Natural killer cell (primary cell): Measurements from ENCODE around the gene CCDC9B. TPM values are rescaled to one million over a fixed set of nuclear protein-coding genes. Genes with fewer than 3 reads are reported as not detected.

Source experiments
- ATAC-seq, 3 donors: fragments of 150-1000 bp in 2 of 3; fragments of 200-7000 bp in 1 of 3; cut with Tn5 transposase; 1 replicate in 1 of 3; 2 replicates in 2 of 3; pipeline ENCODE4 v1.10.0; 2021; ENCODE audit warnings: mild to moderate bottlenecking in 2 of 3, moderate library complexity in 2 of 3
- DNase-seq, 2 donors: peaks; one replicate each; pipeline versions ENCODE4 v3.0.0 to v3.0.0-alpha.2; 2013 to 2021; ENCODE audit warnings: mixed read lengths in 1 of 2
- H3K27ac ChIP-seq: one replicate; pipeline ENCODE4 v1.5.1; 2013; ENCODE audit warnings: mild to moderate bottlenecking, low read length
- H3K27me3 ChIP-seq: one replicate; pipeline ENCODE4 v1.6.1; 2013; ENCODE audit warnings: low read length; ENCODE audit not compliant: control insufficient read depth, insufficient read depth
- H3K36me3 ChIP-seq: one replicate; pipeline ENCODE4 v1.6.1; 2013; ENCODE audit warnings: low read length; ENCODE audit not compliant: control insufficient read depth, insufficient read depth
- H3K4me1 ChIP-seq: one replicate; pipeline ENCODE4 v1.6.1; 2013; ENCODE audit warnings: low read length; ENCODE audit not compliant: control insufficient read depth, insufficient read depth
- H3K4me3 ChIP-seq: one replicate; pipeline ENCODE4 v1.5.1; 2013; ENCODE audit warnings: low read length
- H3K9me3 ChIP-seq: one replicate; pipeline ENCODE4 v1.6.1; 2013; ENCODE audit warnings: low read length; ENCODE audit not compliant: control insufficient read depth, insufficient read depth
- H3K27ac Mint-ChIP-seq, 2 donors: one replicate each; pipeline ENCODE4 v1.8.0; 2022; ENCODE audit warnings: mild to moderate bottlenecking in 2 of 2, mixed read lengths in 2 of 2, moderate library complexity in 1 of 2
- H3K27me3 Mint-ChIP-seq, 2 donors: one replicate each; pipeline ENCODE4 v1.8.0; 2022; ENCODE audit warnings: low read depth in 2 of 2, mixed read lengths in 2 of 2
- H3K36me3 Mint-ChIP-seq: one replicate; pipeline ENCODE4 v1.8.0; 2022; ENCODE audit warnings: mixed read lengths
- H3K4me1 Mint-ChIP-seq, 2 donors: one replicate each; pipeline ENCODE4 v1.8.0; 2022; ENCODE audit warnings: mixed read lengths in 2 of 2
- H3K4me3 Mint-ChIP-seq: one replicate; pipeline ENCODE4 v1.8.0; 2022; ENCODE audit warnings: mild to moderate bottlenecking, moderate library complexity, mixed read lengths
- H3K9me3 Mint-ChIP-seq, 2 donors: one replicate each; pipeline ENCODE4 v1.8.0; 2022; ENCODE audit warnings: mixed read lengths in 2 of 2
- CTCF ChIP-seq: fragments of 200-600 bp; IDR thresholded peaks from one replicate; pipeline ENCODE4 v1.8.0; 2022; ENCODE audit warnings: antibody characterized with exemption
- WGBS: methylation state at CpG from one replicate; pipeline ENCODE4 v1.1.7; 2013; ENCODE audit warnings: missing lambda C conversion rate; ENCODE audit not compliant: insufficient coverage; 5-methylcytosine and 5-hydroxymethylcytosine counted together
- intact Hi-C: fragments of 100-400 bp; cut with micrococcal nuclease; formaldehyde crosslinking; loops from one replicate; pipeline ENCODE4 v1.14.2; 2022
- total RNA-seq, 4 donors: library from RNA; stranded (reverse); fragments of 120-200 nt in 1 of 4; gene quantifications; one replicate each; pipeline versions ENCODE4 v1.2.3 to v1.2.4, GENCODE V29; 2013 to 2022

CCDC9B gene
- total RNA-seq, 3 donors from 2014 or later (not counting 1 experiment from before 2014, with no cell fraction given): 4.4 to 5.3 (median 4.7) TPM

- Histone ChIP-seq H3K27ac (no peak overlapping the region), H3K4me3 (no peak overlapping the region), H3K27me3 (no peaks in the 10 kb centered on the region), H3K36me3 (no peaks in the 10 kb centered on the region), H3K9me3 (no peaks in the 10 kb centered on the region), H3K4me1 (peaks cover 31% of the 10 kb centered on the region)
- intact Hi-C loops: loop anchor here (1.0 kb wide), 3 partner anchors 11 to 52 kb away; partner anchors contain the start of genes DISP2 and IVD
- DNase-seq: no peak
- peak overlapping the region; percentile 63 for H3K4me3 Mint-ChIP-seq
- ATAC-seq: no peak
- peaks cover 18 to 33% of the 10 kb centered on the region in 2 donors for H3K4me1 Mint-ChIP-seq
- WGBS: 96% methylated on average over 24 of the region's 24 CpGs
- no peak for TF ChIP-seq CTCF
- no peaks in the 10 kb centered on the region for H3K9me3 Mint-ChIP-seq
- H3K36me3 Mint-ChIP-seq: no peaks in the 10 kb centered on the region
- H3K27me3 Mint-ChIP-seq: no peaks in the 10 kb centered on the region
- H3K27ac Mint-ChIP-seq: peak overlapping the region; percentile 64 to 82
These were observed 28.2 kb upstream of the CCDC9B start for GRCh38 chr15:40368719-40369473.

- Histone ChIP-seq H3K36me3 (no peaks in the 10 kb centered on the region), H3K4me3 (peak overlapping the region; percentile 64), H3K4me1 (peaks cover 31% of the 10 kb centered on the region), H3K9me3 (no peaks in the 10 kb centered on the region), H3K27ac (peak overlapping the region; percentile 68), H3K27me3 (no peaks in the 10 kb centered on the region)
- H3K36me3 Mint-ChIP-seq: no peaks in the 10 kb centered on the region
- 7% methylated on average over 91 of the region's 91 CpGs for WGBS
- peaks cover 18 to 33% of the 10 kb centered on the region in 2 donors for H3K4me1 Mint-ChIP-seq
- DNase-seq: peak; percentile 85 to 95
- peak; percentile 96 to 98 (median 97) for ATAC-seq
- TF ChIP-seq CTCF: peak; percentile 94
- peak overlapping the region; percentile 91 for H3K4me3 Mint-ChIP-seq
- no peaks in the 10 kb centered on the region for H3K27me3 Mint-ChIP-seq
- peak overlapping the region; percentile 84 to 91 for H3K27ac Mint-ChIP-seq
- H3K9me3 Mint-ChIP-seq: no peaks in the 10 kb centered on the region
- intact Hi-C loops: loop anchor here (1.0 kb wide), 3 partner anchors 10 to 53 kb away; partner anchors contain the start of genes DISP2 and IVD
These were observed 27.2 kb upstream of the CCDC9B start for GRCh38 chr15:40367686-40368611.

- TF ChIP-seq CTCF: no peak
- no peaks in the 10 kb centered on the region for H3K36me3 ChIP-seq
- ATAC-seq: no peak
- peak overlapping the region; percentile 64 for H3K4me3 ChIP-seq
- DNase-seq: no peak
- H3K27ac ChIP-seq: peak overlapping the region; percentile 68
- no peaks in the 10 kb centered on the region for H3K27me3 ChIP-seq
- Mint-ChIP-seq H3K27ac (peak overlapping the region; percentile 84 to 91), H3K9me3 (no peaks in the 10 kb centered on the region), H3K4me1 (peaks cover 18 to 38% of the 10 kb centered on the region in 2 donors), H3K36me3 (no peaks in the 10 kb centered on the region), H3K4me3 (peak overlapping the region; percentile 91), H3K27me3 (no peaks in the 10 kb centered on the region)
- H3K4me1 ChIP-seq: peaks cover 31% of the 10 kb centered on the region
- intact Hi-C loops: no loop called here
- H3K9me3 ChIP-seq: no peaks in the 10 kb centered on the region
- WGBS: 50% methylated on average over 5 of the region's 5 CpGs
These were observed 26.6 kb upstream of the CCDC9B start for GRCh38 chr15:40367371-40367685.
